GM12864 (cell line): ENCODE results near the gene PRKAR2B.

ENCODE experiments used
- DNase-seq: peaks from one replicate; pipeline ENCODE4 v3.0.0-alpha.2; 2011; ENCODE audit warnings: low read depth
- H3K4me3 ChIP-seq: 2 replicates; pipeline ENCODE4 v1.5.1; 2011; ENCODE audit warnings: mild to moderate bottlenecking, low read depth, low read length, control low read depth
- TF ChIP-seq, protein P1 (sequence below): IDR thresholded peaks from 2 replicates; pipeline ENCODE4 v1.5.1; 2011; ENCODE audit warnings: low read depth, mild to moderate bottlenecking, moderate library complexity, low read length, control low read depth, inconsistent platforms; ENCODE audit errors: missing control alignments

The PRKAR2B gene

GRCh38 chr7:107123392-107123791 is 78.9 kb downstream of the PRKAR2B start:
- DNase-seq, result no peak
- TF ChIP-seq, protein P1, sequence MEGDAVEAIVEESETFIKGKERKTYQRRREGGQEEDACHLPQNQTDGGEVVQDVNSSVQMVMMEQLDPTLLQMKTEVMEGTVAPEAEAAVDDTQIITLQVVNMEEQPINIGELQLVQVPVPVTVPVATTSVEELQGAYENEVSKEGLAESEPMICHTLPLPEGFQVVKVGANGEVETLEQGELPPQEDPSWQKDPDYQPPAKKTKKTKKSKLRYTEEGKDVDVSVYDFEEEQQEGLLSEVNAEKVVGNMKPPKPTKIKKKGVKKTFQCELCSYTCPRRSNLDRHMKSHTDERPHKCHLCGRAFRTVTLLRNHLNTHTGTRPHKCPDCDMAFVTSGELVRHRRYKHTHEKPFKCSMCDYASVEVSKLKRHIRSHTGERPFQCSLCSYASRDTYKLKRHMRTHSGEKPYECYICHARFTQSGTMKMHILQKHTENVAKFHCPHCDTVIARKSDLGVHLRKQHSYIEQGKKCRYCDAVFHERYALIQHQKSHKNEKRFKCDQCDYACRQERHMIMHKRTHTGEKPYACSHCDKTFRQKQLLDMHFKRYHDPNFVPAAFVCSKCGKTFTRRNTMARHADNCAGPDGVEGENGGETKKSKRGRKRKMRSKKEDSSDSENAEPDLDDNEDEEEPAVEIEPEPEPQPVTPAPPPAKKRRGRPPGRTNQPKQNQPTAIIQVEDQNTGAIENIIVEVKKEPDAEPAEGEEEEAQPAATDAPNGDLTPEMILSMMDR, result no peak

GRCh38 chr7:107125475-107125874 is 81.0 kb downstream of the PRKAR2B start:
- TF ChIP-seq, protein P1, result no peak
- no peak for DNase-seq
- no peak overlapping the region for H3K4me3 ChIP-seq

More at GRCh38 chr7:107123392-107123791, 78.9 kb downstream of the PRKAR2B start:
- no peak overlapping the region for H3K4me3 ChIP-seq

DNA sequence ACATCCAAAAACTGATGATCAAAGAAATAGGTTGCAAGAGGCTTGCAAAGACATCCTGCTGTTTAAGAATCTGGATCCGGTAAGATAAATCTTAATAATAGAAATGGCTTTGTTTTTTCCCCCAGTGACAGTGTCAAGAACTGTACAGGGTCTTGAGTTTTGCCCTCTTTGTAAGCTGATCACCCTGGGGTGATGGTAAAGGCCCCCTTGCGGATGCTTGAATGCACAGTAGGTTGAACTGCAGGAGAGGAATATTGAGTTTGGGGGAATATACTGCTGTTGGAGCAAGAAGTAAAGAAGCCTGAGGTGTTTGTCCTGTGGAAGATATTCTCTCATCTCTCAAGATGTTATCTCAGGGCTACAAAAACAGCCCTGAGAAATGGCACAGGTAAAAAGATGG is 83.7 kb downstream of the PRKAR2B start:
- TF ChIP-seq, protein P1, result no peak
- no peak overlapping the region for H3K4me3 ChIP-seq
- no peak for DNase-seq

DNA sequence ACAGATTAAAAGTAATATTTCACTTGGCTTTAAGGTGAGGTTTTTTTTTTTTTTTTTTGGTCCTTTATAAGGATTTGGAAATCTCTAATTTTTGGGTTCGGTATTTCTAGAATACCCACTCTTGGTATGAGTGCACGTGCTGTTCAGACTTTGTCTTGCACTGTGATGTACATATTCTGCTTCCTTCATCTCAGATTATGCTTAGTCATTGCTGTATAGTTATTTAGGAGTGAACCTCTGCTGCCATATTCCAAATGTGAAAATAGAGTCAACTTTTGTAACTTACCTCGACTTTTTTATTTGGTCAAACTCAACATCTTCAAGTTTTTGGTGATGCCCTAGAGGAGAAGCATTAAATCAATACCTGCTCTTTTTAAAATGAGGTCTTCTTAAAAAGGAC is 84.2 kb downstream of the PRKAR2B start:
- DNase-seq, result no peak
- no peak overlapping the region for H3K4me3 ChIP-seq
- TF ChIP-seq, protein P1, result no peak

DNA sequence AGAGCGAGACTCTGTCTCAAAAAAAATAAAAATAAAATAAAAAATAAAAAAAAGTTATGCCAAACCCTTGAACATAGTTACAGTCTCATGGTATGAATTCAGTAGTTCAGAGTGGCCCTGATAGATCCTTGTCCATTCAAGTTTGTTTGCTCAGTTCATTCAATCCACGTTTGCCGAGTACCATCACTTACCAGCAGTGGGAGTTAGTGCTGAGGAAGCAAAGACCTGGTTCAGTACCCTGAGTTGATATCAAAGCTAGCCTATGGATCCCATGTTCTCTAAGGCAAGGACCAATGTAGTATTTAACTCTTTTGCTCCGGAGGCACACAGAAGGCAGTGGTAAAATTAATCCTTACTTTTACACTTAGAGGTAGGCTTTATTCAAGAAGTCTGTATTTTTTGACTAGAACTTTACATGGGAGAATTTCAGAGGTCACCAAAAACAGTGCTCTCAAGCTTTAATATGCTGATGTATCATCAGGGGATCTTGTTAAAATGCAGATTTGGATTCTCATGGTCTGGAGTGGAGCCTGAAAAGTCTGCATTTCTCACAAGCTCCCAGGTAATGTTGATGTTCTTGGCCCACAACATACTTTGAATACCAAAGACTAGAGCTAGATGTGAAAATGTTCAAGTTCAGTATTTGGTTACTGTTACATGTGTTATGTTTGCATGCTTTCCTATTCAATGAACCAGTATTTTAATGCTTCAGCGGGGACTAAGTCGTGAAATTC is 86.1 kb downstream of the PRKAR2B start:
- TF ChIP-seq, protein P1, result peak; percentile 6
- no peak for DNase-seq
- H3K4me3 ChIP-seq, result no peak overlapping the region

DNA sequence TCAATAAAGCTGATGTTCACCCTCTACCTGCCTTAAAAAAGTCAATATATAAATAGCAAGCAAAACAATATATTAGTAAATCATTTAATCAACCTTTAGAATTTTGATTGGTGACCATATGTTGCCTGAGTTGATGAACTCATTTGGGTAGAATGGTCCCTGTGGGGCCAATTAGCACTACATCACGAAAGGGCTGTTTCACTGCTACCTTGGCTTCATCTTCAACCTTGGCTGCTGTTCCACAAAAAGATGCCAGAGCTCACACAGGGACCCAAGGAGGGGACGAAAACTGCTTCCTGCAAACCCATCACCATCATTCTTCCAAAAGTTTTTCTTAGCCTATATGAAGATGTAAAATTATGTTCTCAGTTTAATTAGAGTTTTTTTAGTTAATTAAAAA is 88.9 kb downstream of the PRKAR2B start:
- H3K4me3 ChIP-seq, result no peak overlapping the region
- no peak for DNase-seq
- TF ChIP-seq, protein P1, result no peak
